Neural cell (in vitro differentiated cells): ENCODE measurements around the gene TBC1D16. TPM values are rescaled to one million over a fixed set of nuclear protein-coding genes. Genes with fewer than 3 reads are reported as not detected.

Source experiments
- H2AFZ ChIP-seq: fragments of 200-600, 300-800 bp; sonication (generic), shearing (Covaris generic); 2 replicates; pipeline ENCODE4 v1.6.0; 2014; ENCODE audit warnings: low read depth, mild to moderate bottlenecking, antibody characterized with exemption, low read length, moderate library complexity
- H3F3A ChIP-seq: fragments of 200-600 bp; shearing (Covaris generic); 2 replicates; pipeline ENCODE4 v1.6.1; 2016; ENCODE audit warnings: mild to moderate bottlenecking, moderate library complexity, mixed read lengths, antibody characterized with exemption, low read length; ENCODE audit not compliant: insufficient read depth, poor library complexity, severe bottlenecking
- H3K27ac ChIP-seq: fragments of 200-600, 300-800 bp; sonication (generic), shearing (Covaris generic); 2 replicates; pipeline ENCODE4 v1.5.1; 2014; ENCODE audit warnings: mild to moderate bottlenecking, low read length, moderate library complexity
- H3K27me3 ChIP-seq: fragments of 300-800, 200-600 bp; sonication (generic), shearing (Covaris generic); 2 replicates; pipeline ENCODE4 v1.6.0; 2014; ENCODE audit warnings: mild to moderate bottlenecking, low read depth, low read length, moderate library complexity; ENCODE audit not compliant: insufficient read depth
- H3K36me3 ChIP-seq: fragments of 300-800, 200-600 bp; sonication (generic), shearing (Covaris generic); 2 replicates; pipeline ENCODE4 v1.5.1; 2014; ENCODE audit warnings: mild to moderate bottlenecking, antibody characterized with exemption, low read length, moderate library complexity; ENCODE audit not compliant: insufficient read depth
- H3K4me2 ChIP-seq: fragments of 300-800, 200-600 bp; sonication (generic), shearing (Covaris generic); 2 replicates; pipeline ENCODE4 v1.6.0; 2014; ENCODE audit warnings: mild to moderate bottlenecking, low read length
- H3K4me3 ChIP-seq: fragments of 300-800, 200-600 bp; sonication (generic), shearing (Covaris generic); 2 replicates; pipeline ENCODE4 v1.5.1; 2014; ENCODE audit warnings: mild to moderate bottlenecking, low read length, moderate library complexity
- H3K79me2 ChIP-seq: fragments of 200-600 bp; shearing (Covaris generic); replicated peaks from 2 replicates; pipeline ENCODE4 v1.6.0; 2014; ENCODE audit warnings: mild to moderate bottlenecking, low read length, moderate library complexity; ENCODE audit not compliant: insufficient read depth
- H3K9ac ChIP-seq: fragments of 300-800, 200-600 bp; sonication (generic), shearing (Covaris generic); 2 replicates; pipeline ENCODE4 v1.6.1; 2016; ENCODE audit warnings: mild to moderate bottlenecking, low read length, mixed read lengths
- H3K9me2 ChIP-seq: fragments of 200-600 bp; shearing (Covaris generic); 2 replicates; pipeline ENCODE4 v1.6.1; 2016; ENCODE audit warnings: mild to moderate bottlenecking, low read length, mixed read lengths; ENCODE audit not compliant: insufficient read depth
- H3K9me3 ChIP-seq: fragments of 200-600, 300-800 bp; sonication (generic), shearing (Covaris generic); 2 replicates; pipeline ENCODE4 v1.6.1; 2016; ENCODE audit warnings: mild to moderate bottlenecking, mixed run types, low read length, moderate library complexity, mixed read lengths
- H4K20me1 ChIP-seq: fragments of 200-600 bp; shearing (Covaris generic); 2 replicates; pipeline ENCODE4 v1.6.1; 2016; ENCODE audit warnings: mild to moderate bottlenecking, mixed run types; ENCODE audit not compliant: insufficient read depth
- CTCF ChIP-seq: fragments of 450-650 bp; IDR thresholded peaks from 2 replicates; pipeline ENCODE4 v1.5.1; 2014; ENCODE audit warnings: antibody characterized with exemption, mild to moderate bottlenecking, moderate library complexity; ENCODE audit not compliant: poor library complexity, severe bottlenecking
- EP300 ChIP-seq: fragments of 450-650 bp; conservative IDR thresholded peaks from 2 replicates; pipeline ENCODE4 v1.6.1; 2014; ENCODE audit warnings: antibody characterized with exemption, mild to moderate bottlenecking, moderate library complexity; ENCODE audit not compliant: poor library complexity, severe bottlenecking
- MXI1 ChIP-seq: fragments of 450-650 bp; conservative IDR thresholded peaks from 2 replicates; pipeline ENCODE4 v1.6.1; 2014; ENCODE audit warnings: antibody characterized with exemption, mild to moderate bottlenecking; ENCODE audit not compliant: poor library complexity, severe bottlenecking
- RAD21 ChIP-seq: fragments of 450-650 bp; conservative IDR thresholded peaks from 2 replicates; pipeline ENCODE4 v1.6.1; 2014; ENCODE audit warnings: antibody characterized with exemption, mild to moderate bottlenecking, moderate library complexity
- REST ChIP-seq: IDR thresholded peaks from 2 replicates; pipeline ENCODE4 v1.6.1; 2012; ENCODE audit warnings: borderline replicate concordance
- SMC3 ChIP-seq: fragments of 450-650 bp; conservative IDR thresholded peaks from 2 replicates; pipeline ENCODE4 v1.6.1; 2014; ENCODE audit warnings: antibody characterized with exemption, mild to moderate bottlenecking, moderate library complexity; ENCODE audit not compliant: poor library complexity
- TAF1 ChIP-seq: IDR thresholded peaks from 2 replicates; pipeline ENCODE4 v1.6.1; 2012; ENCODE audit warnings: low read depth
- polyA plus RNA-seq: library from polyadenylated mRNA; depleted of rRNA; stranded (reverse); fragments of >200 nt; gene quantifications from 2 replicates; pipeline ENCODE4 v1.2.3, GENCODE V29; 2014

Gene TBC1D16
- polyA plus RNA-seq, 1 donor from 2014 or later: 19.8 TPM

GRCh38 chr17:79935197-79935885, 100.3 kb downstream of the TBC1D16 start:
- Histone ChIP-seq H3K27ac (no peak overlapping the region), H3K36me3 (peaks cover 6% of the 10 kb centered on the region), H3K27me3 (no peaks in the 10 kb centered on the region), H2AFZ (no peak overlapping the region), H3K4me2 (no peak overlapping the region), H3K9me2 (no peaks in the 10 kb centered on the region), H3K79me2 (no peaks in the 10 kb centered on the region), H3F3A (no peaks in the 10 kb centered on the region), H4K20me1 (no peaks in the 10 kb centered on the region), H3K9me3 (no peaks in the 10 kb centered on the region), H3K9ac (no peak overlapping the region), H3K4me3 (no peak overlapping the region)
- no peak for TF ChIP-seq EP300
- TF ChIP-seq MXI1: no peak
- TF ChIP-seq TAF1: no peak
- no peak for TF ChIP-seq CTCF
- no peak for TF ChIP-seq REST
- no peak for TF ChIP-seq SMC3
- no peak for TF ChIP-seq RAD21

GRCh38 chr17:79934653-79934970, 101.1 kb downstream of the TBC1D16 start:
- no peaks in the 10 kb centered on the region for H3K9me2 ChIP-seq
- H4K20me1 ChIP-seq: no peaks in the 10 kb centered on the region
- no peak overlapping the region for H3K9ac ChIP-seq
- H3K9me3 ChIP-seq: no peaks in the 10 kb centered on the region
- no peaks in the 10 kb centered on the region for H3F3A ChIP-seq
- H3K4me2 ChIP-seq: no peak overlapping the region
- no peaks in the 10 kb centered on the region for H3K36me3 ChIP-seq
- H3K27ac ChIP-seq: no peak overlapping the region
- H2AFZ ChIP-seq: no peak overlapping the region
- no peaks in the 10 kb centered on the region for H3K79me2 ChIP-seq
- TF ChIP-seq REST (no peak), MXI1 (no peak)
- no peak overlapping the region for H3K4me3 ChIP-seq
- no peaks in the 10 kb centered on the region for H3K27me3 ChIP-seq
